WTC11 (cell line): ENCODE data around the gene ADNP2. TPM values are rescaled to one million over a fixed set of nuclear protein-coding genes. Genes with fewer than 3 reads are reported as not detected.

Experiments
- ATAC-seq: fragments of 200-7000 bp; cut with Tn5 transposase; 2 replicates; pipeline ENCODE4 v1.10.0; 2021; ENCODE audit warnings: mild to moderate bottlenecking, moderate library complexity
- CTCF ChIA-PET: fragments of 300-600 bp; sonication (Branson Sonifier 250); formaldehyde crosslinking; loops from one replicate; lab custom pipeline; 2021; ENCODE audit warnings: antibody characterized with exemption; lab: Charles Lee
- POLR2A ChIA-PET: fragments of 350-600 bp; sonication (Branson Sonifier 250); formaldehyde crosslinking; loops from one replicate; lab custom pipeline; 2021; ENCODE audit warnings: antibody characterized with exemption; lab: Charles Lee
- DNase-seq: peaks from one replicate; pipeline ENCODE4 v3.0.0; 2021; ENCODE audit warnings: low spot score
- H3K27ac Mint-ChIP-seq: 2 replicates; pipeline ENCODE4 v1.8.0; 2021; ENCODE audit warnings: mixed read lengths
- H3K27me3 Mint-ChIP-seq: 2 replicates; pipeline ENCODE4 v1.8.0; 2021; ENCODE audit warnings: low read depth, mild to moderate bottlenecking, moderate library complexity, mixed read lengths
- H3K36me3 Mint-ChIP-seq: 2 replicates; pipeline ENCODE4 v1.8.0; 2021; ENCODE audit warnings: mixed read lengths
- H3K4me1 Mint-ChIP-seq: 2 replicates; pipeline ENCODE4 v1.8.0; 2022; ENCODE audit warnings: mixed read lengths
- H3K4me3 Mint-ChIP-seq: 2 replicates; pipeline ENCODE4 v1.8.0; 2021; ENCODE audit warnings: mild to moderate bottlenecking, moderate library complexity, mixed read lengths
- H3K9me3 Mint-ChIP-seq: 2 replicates; pipeline ENCODE4 v1.8.0; 2021; ENCODE audit warnings: mixed read lengths
- ARID4B ChIP-seq: sonication (generic); formaldehyde crosslinking; IDR thresholded peaks from 2 replicates; pipeline ENCODE4 v1.8.0; 2023; ENCODE audit warnings: missing genetic modification reagents, mild to moderate bottlenecking, borderline replicate concordance
- CTCF ChIP-seq: fragments of 200-600 bp; IDR thresholded peaks from 2 replicates; pipeline ENCODE4 v1.8.0; 2022; ENCODE audit warnings: antibody characterized with exemption
- ERG ChIP-seq: fragments of 250-450 bp; sonication (Bioruptor Pico); IDR thresholded peaks from 2 replicates; pipeline ENCODE4 v1.8.0; 2021; ENCODE audit warnings: mild to moderate bottlenecking
- FOXJ3 ChIP-seq: sonication (generic); formaldehyde crosslinking; IDR thresholded peaks from 2 replicates; pipeline ENCODE4 v1.9.0; 2021; ENCODE audit warnings: missing genetic modification reagents, mild to moderate bottlenecking, borderline replicate concordance
- GABPB1 ChIP-seq: sonication (generic); formaldehyde crosslinking; IDR thresholded peaks from 2 replicates; pipeline ENCODE4 v1.8.1; 2023; ENCODE audit warnings: mild to moderate bottlenecking, missing genetic modification reagents
- NFE2L1 ChIP-seq: sonication (generic); formaldehyde crosslinking; IDR thresholded peaks from 2 replicates; pipeline ENCODE4 v1.8.1; 2023; ENCODE audit warnings: missing genetic modification reagents
- RELA ChIP-seq: sonication (generic); formaldehyde crosslinking; IDR thresholded peaks from 2 replicates; pipeline ENCODE4 v1.8.1; 2022; ENCODE audit warnings: missing genetic modification reagents, mild to moderate bottlenecking, borderline replicate concordance
- SP1 ChIP-seq: sonication (generic); formaldehyde crosslinking; conservative IDR thresholded peaks from 2 replicates; pipeline ENCODE4 v1.8.1; 2022; ENCODE audit warnings: missing genetic modification reagents
- TP53 ChIP-seq: sonication (generic); formaldehyde crosslinking; IDR thresholded peaks from 2 replicates; pipeline ENCODE4 v1.8.1; 2023; ENCODE audit warnings: mild to moderate bottlenecking, missing genetic modification reagents
- ZNF121 ChIP-seq: sonication (generic); formaldehyde crosslinking; IDR thresholded peaks from 2 replicates; pipeline ENCODE4 v1.8.0; 2023; ENCODE audit warnings: missing genetic modification reagents
- ZNF671 ChIP-seq: fragments of 250-450 bp; sonication (Bioruptor Pico); IDR thresholded peaks from 2 replicates; pipeline ENCODE4 v1.8.0; 2021; ENCODE audit warnings: mild to moderate bottlenecking
- total RNA-seq: library from RNA; stranded (reverse); gene quantifications from 3 replicates; pipeline ENCODE4 v1.2.3, GENCODE V29; 2021

Gene ADNP2
- total RNA-seq, 1 experiment from 2014 or later, result 56.0 TPM

- Mint-ChIP-seq H3K4me1 (no peaks in the 10 kb centered on the region; the same call in 1 of the 2 replicates), H3K9me3 (peaks cover 3% of the 10 kb centered on the region), H3K27ac (no peak overlapping the region), H3K4me3 (peak overlapping the region; percentile 26; the same call in 1 of the 2 replicates), H3K27me3 (peaks cover 4% of the 10 kb centered on the region; the same call in 1 of the 2 replicates), H3K36me3 (no peaks in the 10 kb centered on the region; the same call in 1 of the 2 replicates)
- POLR2A ChIA-PET, result no interaction called here
- DNase-seq, result peak; percentile 85
- CTCF ChIA-PET, result interaction anchor here (0.8 to 2.9 kb wide), 6 partner anchors 10 to 87 kb away, joined by 3 to 24 read pairs (median 6); no protein-coding TSS in a partner anchor
- peak; percentile 78 for ATAC-seq
- peak; percentile 97 for TF ChIP-seq CTCF
- no peak for TF ChIP-seq RELA (CRISPR knock-in tag)
- TF ChIP-seq TP53 (CRISPR knock-in tag), result no peak
Observed at GRCh38 chr18:80171054-80171872, 62.2 kb downstream of the ADNP2 start.

- H3K27me3 Mint-ChIP-seq, result peaks cover 4% of the 10 kb centered on the region; the same call in 1 of the 2 replicates
- no peak for ATAC-seq
Observed at GRCh38 chr18:80172056-80172455, 63.0 kb downstream of the ADNP2 start.

More at GRCh38 chr18:80172056-80172455, 63.0 kb downstream of the ADNP2 start:
- Mint-ChIP-seq H3K4me3 (no peak overlapping the region), H3K9me3 (no peaks in the 10 kb centered on the region; the same call in 1 of the 2 replicates), H3K36me3 (no peaks in the 10 kb centered on the region), H3K4me1 (no peaks in the 10 kb centered on the region; the same call in 1 of the 2 replicates), H3K27ac (no peak overlapping the region)
- CTCF ChIA-PET, result interaction anchor here (0.6 to 1.2 kb wide), 3 partner anchors 26 to 61 kb away, joined by 3 to 4 read pairs (median 4); no protein-coding TSS in a partner anchor
- no peak for DNase-seq
- POLR2A ChIA-PET, result no interaction called here
- TF ChIP-seq SP1 (CRISPR knock-in tag) (no peak), ARID4B (CRISPR knock-in tag) (no peak), ZNF671 (CRISPR knock-in tag) (no peak), FOXJ3 (CRISPR knock-in tag) (no peak), ZNF121 (CRISPR knock-in tag) (no peak), NFE2L1 (no peak), ERG (CRISPR knock-in tag) (no peak), GABPB1 (CRISPR knock-in tag) (no peak)
